Astrocyte (in vitro differentiated cells and primary cell): Measurements from ENCODE around the gene C5. TPM values are rescaled to one million over a fixed set of nuclear protein-coding genes. Genes with fewer than 3 reads are reported as not detected.

Experiments
- DNase-seq: peaks from one replicate; pipeline ENCODE4 v3.0.0-alpha.2; 2010; ENCODE audit warnings: low read depth
- FAIRE-seq: peaks from 2 replicates; lab custom pipeline; 2011; peaks lifted over from hg19 to GRCh38; lab: Jason Lieb, UNC
- H2AFZ ChIP-seq: 2 replicates; pipeline ENCODE4 v1.6.0; 2012; ENCODE audit warnings: low read depth, low read length, inconsistent platforms
- H3K27ac ChIP-seq: 2 replicates; pipeline ENCODE4 v1.5.1; 2011; ENCODE audit warnings: low read depth, low read length, inconsistent platforms
- H3K27me3 ChIP-seq: 2 replicates; pipeline ENCODE4 v1.6.0; 2011; ENCODE audit warnings: low read length, inconsistent platforms; ENCODE audit not compliant: insufficient read depth
- H3K36me3 ChIP-seq: 2 replicates; pipeline ENCODE4 v1.5.1; 2011; ENCODE audit warnings: low read length, inconsistent platforms; ENCODE audit not compliant: insufficient read depth
- H3K4me1 ChIP-seq: 2 replicates; pipeline ENCODE4 v1.5.1; 2011; ENCODE audit warnings: low read length, inconsistent platforms; ENCODE audit not compliant: insufficient read depth
- H3K4me2 ChIP-seq: 2 replicates; pipeline ENCODE4 v1.6.0; 2012; ENCODE audit warnings: low read length, inconsistent platforms
- H3K4me3 ChIP-seq: 2 replicates; pipeline ENCODE4 v1.5.1; 2011; ENCODE audit warnings: low read depth, mild to moderate bottlenecking, low read length, inconsistent platforms; ENCODE audit not compliant: insufficient read depth
- H3K79me2 ChIP-seq: 2 replicates; pipeline ENCODE4 v1.6.0; 2012; ENCODE audit warnings: mild to moderate bottlenecking, low read length, inconsistent platforms; ENCODE audit not compliant: insufficient read depth
- H3K9ac ChIP-seq: 2 replicates; pipeline ENCODE4 v1.6.0; 2012; ENCODE audit warnings: mild to moderate bottlenecking, low read length, inconsistent platforms
- H3K9me3 ChIP-seq: 2 replicates; pipeline ENCODE4 v1.5.1; 2012; ENCODE audit warnings: low read depth, mild to moderate bottlenecking, low read length, inconsistent platforms; ENCODE audit not compliant: insufficient read depth
- H4K20me1 ChIP-seq: 2 replicates; pipeline ENCODE4 v1.6.0; 2012; ENCODE audit warnings: low read length, inconsistent platforms; ENCODE audit not compliant: insufficient read depth
- H3K27ac Mint-ChIP-seq: one replicate; pipeline ENCODE4 v1.8.0; 2021; ENCODE audit warnings: mild to moderate bottlenecking, mixed read lengths; ENCODE audit not compliant: unreplicated experiment
- H3K27me3 Mint-ChIP-seq: one replicate; pipeline ENCODE4 v1.8.0; 2021; ENCODE audit warnings: low read depth, mixed read lengths; ENCODE audit not compliant: unreplicated experiment
- H3K36me3 Mint-ChIP-seq: one replicate; pipeline ENCODE4 v1.8.0; 2021; ENCODE audit warnings: low read depth, mixed read lengths; ENCODE audit not compliant: unreplicated experiment
- H3K4me1 Mint-ChIP-seq: one replicate; pipeline ENCODE4 v1.8.0; 2021; ENCODE audit warnings: low read depth, mixed read lengths; ENCODE audit not compliant: unreplicated experiment
- H3K4me3 Mint-ChIP-seq: one replicate; pipeline ENCODE4 v1.8.0; 2021; ENCODE audit warnings: mild to moderate bottlenecking, moderate library complexity, mixed read lengths; ENCODE audit not compliant: unreplicated experiment
- H3K9me3 Mint-ChIP-seq: one replicate; pipeline ENCODE4 v1.8.0; 2021; ENCODE audit warnings: mild to moderate bottlenecking, mixed read lengths; ENCODE audit not compliant: unreplicated experiment
- CTCF ChIP-seq: IDR thresholded peaks from 2 replicates; pipeline ENCODE4 v1.5.1; 2011; ENCODE audit warnings: low read depth, mild to moderate bottlenecking, inconsistent platforms, low read length, moderate library complexity; ENCODE audit not compliant: insufficient read depth
- EZH2 ChIP-seq: IDR thresholded peaks from 2 replicates; pipeline ENCODE4 v1.6.1; 2012; ENCODE audit warnings: mild to moderate bottlenecking, low read length, inconsistent platforms; ENCODE audit not compliant: insufficient read depth
- total RNA-seq: library from RNA; stranded (reverse); gene quantifications from 2 replicates; pipeline ENCODE4 v1.2.1, GENCODE V29; 2021

The C5 gene
- total RNA-seq, 1 donor from 2014 or later, result 1.1 TPM

- Histone ChIP-seq H3K9ac (no peak overlapping the region), H3K27ac (no peak overlapping the region), H3K79me2 (no peaks in the 10 kb centered on the region), H3K4me1 (peaks cover 7% of the 10 kb centered on the region), H3K36me3 (no peaks in the 10 kb centered on the region), H2AFZ (no peak overlapping the region), H3K4me3 (no peak overlapping the region), H3K4me2 (no peak overlapping the region), H3K27me3 (no peaks in the 10 kb centered on the region), H4K20me1 (no peaks in the 10 kb centered on the region), H3K9me3 (no peaks in the 10 kb centered on the region)
- FAIRE-seq (no peak), DNase-seq (no peak)
- peaks cover 14% of the 10 kb centered on the region for H3K4me1 Mint-ChIP-seq
- no peaks in the 10 kb centered on the region for H3K36me3 Mint-ChIP-seq
- H3K9me3 Mint-ChIP-seq, result no peaks in the 10 kb centered on the region
- no peaks in the 10 kb centered on the region for H3K27me3 Mint-ChIP-seq
- no peak overlapping the region for H3K27ac Mint-ChIP-seq
- H3K4me3 Mint-ChIP-seq, result no peak overlapping the region
- no peak for TF ChIP-seq EZH2
- no peak for TF ChIP-seq CTCF
Measured at GRCh38 chr9:120942186-120943001, 107.7 kb downstream of the C5 start.

GRCh38 chr9:120941046-120941770 is 108.9 kb downstream of the C5 start:
- no peak for FAIRE-seq
- H3K27ac Mint-ChIP-seq, result no peak overlapping the region
- DNase-seq, result peak; percentile 36
- H3K9ac ChIP-seq, result no peak overlapping the region
- H4K20me1 ChIP-seq, result no peaks in the 10 kb centered on the region
- peak overlapping the region; percentile 55 for H3K4me2 ChIP-seq
- no peaks in the 10 kb centered on the region for H3K79me2 ChIP-seq
- no peak for TF ChIP-seq CTCF
- no peak for TF ChIP-seq EZH2
- H3K36me3 ChIP-seq, result no peaks in the 10 kb centered on the region
- H3K27ac ChIP-seq, result no peak overlapping the region
- H3K27me3 Mint-ChIP-seq, result no peaks in the 10 kb centered on the region
- H3K9me3 Mint-ChIP-seq, result no peaks in the 10 kb centered on the region
- H3K27me3 ChIP-seq, result no peaks in the 10 kb centered on the region
- H3K4me1 ChIP-seq, result peaks cover 17% of the 10 kb centered on the region
- H3K4me3 Mint-ChIP-seq, result no peak overlapping the region
- H3K36me3 Mint-ChIP-seq, result no peaks in the 10 kb centered on the region
- no peaks in the 10 kb centered on the region for H3K9me3 ChIP-seq
- no peak overlapping the region for H3K4me3 ChIP-seq
- peaks cover 17% of the 10 kb centered on the region for H3K4me1 Mint-ChIP-seq
- H2AFZ ChIP-seq, result no peak overlapping the region
